HepG2 (cell line): ENCODE data around the gene XRCC3.

ENCODE experiments used
- BCL6 ChIP-seq: IDR thresholded peaks from 2 replicates; pipeline ENCODE4 v1.6.1; 2016; ENCODE audit warnings: missing genetic modification reagents, missing compliant biosample characterization
- CHD4 ChIP-seq: fragments of 200-600 bp; sonication (generic); IDR thresholded peaks from 2 replicates; pipeline ENCODE4 v1.7.0; 2017; ENCODE audit warnings: mild to moderate bottlenecking, low read length, borderline replicate concordance
- CTCF ChIP-seq: sonication (generic); formaldehyde crosslinking; IDR thresholded peaks from 2 replicates; pipeline ENCODE4 v1.5.0; 2020; ENCODE audit warnings: mild to moderate bottlenecking, missing genetic modification reagents, moderate library complexity
- GABPA ChIP-seq, 2 experiments: IDR thresholded peaks; 2 replicates each; pipeline ENCODE4 v1.6.1; 2011 to 2016; ENCODE audit warnings: low read depth in 2 of 2, low read length in 1 of 2, missing biosample characterization in 1 of 2, missing genetic modification characterization in 1 of 2
- HIVEP1 ChIP-seq: sonication (generic); formaldehyde crosslinking; IDR thresholded peaks from 2 replicates; pipeline ENCODE4 v1.4.0; 2020; ENCODE audit warnings: mild to moderate bottlenecking, missing genetic modification reagents
- NBN ChIP-seq: fragments of 450-650 bp; conservative IDR thresholded peaks from 2 replicates; pipeline ENCODE4 v1.6.1; 2017
- PBX3 ChIP-seq: sonication (generic); formaldehyde crosslinking; IDR thresholded peaks from 2 replicates; pipeline ENCODE4 v1.8.1; 2023; ENCODE audit warnings: missing genetic modification reagents, inconsistent platforms, borderline replicate concordance
- RFXANK ChIP-seq: IDR thresholded peaks from 2 replicates; pipeline ENCODE4 v1.6.1; 2016
- SP5 ChIP-seq: IDR thresholded peaks from 2 replicates; pipeline ENCODE4 v1.6.1; 2016; ENCODE audit warnings: low read depth, borderline replicate concordance
- ZFP37 ChIP-seq: sonication (generic); formaldehyde crosslinking; IDR thresholded peaks from 2 replicates; pipeline ENCODE4 v1.4.0; 2020; ENCODE audit warnings: missing genetic modification reagents, borderline replicate concordance
- ZFP41 ChIP-seq: sonication (generic); formaldehyde crosslinking; IDR thresholded peaks from 2 replicates; pipeline ENCODE4 v1.4.0; 2020; ENCODE audit warnings: mild to moderate bottlenecking, missing genetic modification reagents, borderline replicate concordance

GRCh38 chr14:103733651-103734050 lies 18.4 kb upstream of the XRCC3 start:
- TF ChIP-seq SP5 (CRISPR knock-in tag) = no peak
- no peak for TF ChIP-seq CTCF (CRISPR knock-in tag)
- TF ChIP-seq PBX3 (CRISPR knock-in tag) = no peak
- TF ChIP-seq ZFP37 (CRISPR knock-in tag) = no peak
- TF ChIP-seq BCL6 = no peak
- no peak for TF ChIP-seq NBN
- no peak for TF ChIP-seq CHD4
- no peak for TF ChIP-seq ZFP41 (CRISPR knock-in tag)
- TF ChIP-seq GABPA (IDR thresholded peaks at IDR 0.05; ENCODE audit: low read depth, low read length) = no peak
- TF ChIP-seq GABPA (CRISPR knock-in tag; IDR thresholded peaks at IDR 0.05; ENCODE audit: low read depth) = no peak
- TF ChIP-seq HIVEP1 (CRISPR knock-in tag) = no peak
- TF ChIP-seq RFXANK (CRISPR knock-in tag) = no peak
